ENCODE measurements around the gene CREB3L2.

Gene CREB3L2

DNA sequence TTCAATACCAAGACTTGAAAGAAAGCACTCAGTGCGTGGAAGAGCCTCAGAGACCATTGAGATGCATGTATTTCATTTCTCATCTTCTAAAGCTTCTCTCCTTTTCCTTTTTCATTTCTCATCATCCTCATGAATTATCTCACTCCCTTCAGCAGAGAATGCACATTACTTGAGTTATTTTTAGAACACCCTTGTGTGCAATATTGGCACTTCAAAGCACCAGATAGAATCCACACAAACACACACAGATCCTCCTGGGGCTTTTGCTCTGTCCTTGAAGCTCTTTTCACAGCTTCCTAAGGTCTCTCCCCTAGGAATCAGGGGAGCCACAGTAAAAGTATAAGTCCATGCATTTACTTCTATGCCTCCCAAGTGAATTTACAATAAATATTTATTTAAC is 173.4 kb downstream of the CREB3L2 start:
- DNase-seq: no peak

GRCh38 chr7:137825489-137825888 is 176.4 kb downstream of the CREB3L2 start:
- DNase-seq: no peak
